Gastroesophageal sphincter (tissue), 4 donors: ENCODE measurements around the gene PLOD2. TPM values are rescaled to one million over a fixed set of nuclear protein-coding genes. Genes with fewer than 3 reads are reported as not detected.
A peak's percentile ranks its signal among the peaks of the same experiment; 100 is the strongest.

Experiments used
- ATAC-seq: fragments of 150-250 bp; one replicate; pipeline ENCODE4 v1.9.1; 2016; ENCODE audit warnings: mild to moderate bottlenecking, moderate library complexity
- H3K27ac ChIP-seq, 4 donors: fragments of 200-600 bp; sonication (generic) in 3 of 4; 1 replicate in 3 of 4; 2 replicates in 1 of 4; pipeline ENCODE4 v1.5.1; 2016 to 2019
- H3K27me3 ChIP-seq: fragments of 200-600 bp; sonication (generic); one replicate; pipeline ENCODE4 v1.5.1; 2019
- H3K36me3 ChIP-seq, 2 donors: fragments of 200-600 bp; sonication (generic); one replicate each; pipeline ENCODE4 v1.5.1; 2019; ENCODE audit warnings: control low read depth in 1 of 2
- H3K4me1 ChIP-seq, 3 donors: fragments of 200-600 bp; sonication (generic); 1 replicate in 2 of 3; 2 replicates in 1 of 3; pipeline ENCODE4 v1.5.1; 2016 to 2019; ENCODE audit warnings: control low read depth in 2 of 3
- H3K4me3 ChIP-seq, 2 donors: fragments of 200-600 bp; sonication (generic); one replicate each; pipeline ENCODE4 v1.5.1; 2019; ENCODE audit warnings: mild to moderate bottlenecking in 1 of 2, moderate library complexity in 1 of 2
- H3K9me3 ChIP-seq, 3 donors: fragments of 200-600 bp; sonication (generic); one replicate each; pipeline ENCODE4 v1.5.1; 2017 to 2019; ENCODE audit warnings: control low read depth in 2 of 3
- EP300 ChIP-seq: sonication (generic); formaldehyde crosslinking; IDR thresholded peaks from one replicate; pipeline ENCODE4 v1.6.1; 2017; ENCODE audit warnings: antibody characterized with exemption, mild to moderate bottlenecking
- POLR2A ChIP-seq, 2 donors: fragments of 450-650 bp; IDR thresholded peaks; one replicate each; pipeline ENCODE4 v1.6.1; 2017; ENCODE audit warnings: antibody characterized with exemption in 2 of 2, mild to moderate bottlenecking in 2 of 2, moderate library complexity in 1 of 2
- POLR2AphosphoS5 ChIP-seq: sonication (generic); formaldehyde crosslinking; IDR thresholded peaks from one replicate; pipeline ENCODE4 v1.6.1; 2017; ENCODE audit warnings: antibody characterized with exemption
- WGBS, 2 donors: methylation state at CpG; one replicate each; pipeline ENCODE4 v1.1.5; 2018; ENCODE audit warnings: low coverage in 1 of 2; 5-methylcytosine and 5-hydroxymethylcytosine counted together
- total RNA-seq, 4 donors: library from RNA; depleted of rRNA; stranded (reverse); fragments of >200 nt; gene quantifications; one replicate each; pipeline ENCODE4 v1.1.0, GENCODE V29; 2016
- TF ChIP-seq, protein P1 (sequence below), 4 experiments: fragments of 200-600 bp in 2 of 4; fragments of 450-650 bp in 2 of 4; sonication (generic) in 1 of 4; IDR thresholded peaks; one replicate each; pipeline ENCODE4 v1.5.1; 2017 to 2019; ENCODE audit warnings: antibody characterized with exemption in 4 of 4, mild to moderate bottlenecking in 2 of 4, moderate library complexity in 2 of 4

The PLOD2 gene
- total RNA-seq, 4 donors from 2014 or later: 55.1 to 100 (median 89.2) TPM

DNA sequence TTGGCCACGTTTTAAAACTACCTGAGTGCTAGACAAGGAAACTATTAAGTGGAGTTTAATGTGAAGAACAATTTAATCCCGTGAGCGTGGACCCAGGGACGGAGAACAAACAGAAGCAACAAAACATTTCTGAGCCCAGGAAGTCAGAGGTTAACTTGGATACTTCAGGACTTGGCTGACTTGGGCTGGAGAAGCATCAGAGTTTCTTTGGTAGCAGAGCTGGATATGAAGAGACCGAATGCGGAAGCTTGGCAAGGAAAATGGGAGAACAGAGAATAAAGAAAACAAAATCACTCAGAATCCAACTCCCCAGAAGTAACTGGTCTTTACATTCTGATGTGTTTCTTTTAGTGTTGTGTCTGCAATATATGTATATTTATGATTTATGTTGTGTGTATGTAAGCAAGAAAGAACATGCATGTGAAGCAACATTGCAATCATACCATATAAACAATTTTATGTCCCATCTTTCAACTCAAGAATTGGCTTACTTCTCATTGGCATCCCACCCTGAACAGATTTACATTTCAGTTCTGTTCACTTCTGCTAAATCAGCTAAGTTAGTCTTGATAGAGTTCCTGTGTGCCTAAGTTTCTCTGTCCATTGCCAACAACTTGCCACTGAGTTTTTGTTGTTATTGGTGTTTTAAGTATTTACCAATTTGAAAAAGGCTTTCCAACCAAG is 17.2 kb upstream of the PLOD2 start:
- H3K4me3 ChIP-seq: no peak overlapping the region
- H3K9me3 ChIP-seq: no peaks in the 10 kb centered on the region
- TF ChIP-seq POLR2AphosphoS5 (no peak), EP300 (no peak), POLR2A (IDR thresholded peaks at IDR 0.05) (no peak)
- TF ChIP-seq, protein P1, sequence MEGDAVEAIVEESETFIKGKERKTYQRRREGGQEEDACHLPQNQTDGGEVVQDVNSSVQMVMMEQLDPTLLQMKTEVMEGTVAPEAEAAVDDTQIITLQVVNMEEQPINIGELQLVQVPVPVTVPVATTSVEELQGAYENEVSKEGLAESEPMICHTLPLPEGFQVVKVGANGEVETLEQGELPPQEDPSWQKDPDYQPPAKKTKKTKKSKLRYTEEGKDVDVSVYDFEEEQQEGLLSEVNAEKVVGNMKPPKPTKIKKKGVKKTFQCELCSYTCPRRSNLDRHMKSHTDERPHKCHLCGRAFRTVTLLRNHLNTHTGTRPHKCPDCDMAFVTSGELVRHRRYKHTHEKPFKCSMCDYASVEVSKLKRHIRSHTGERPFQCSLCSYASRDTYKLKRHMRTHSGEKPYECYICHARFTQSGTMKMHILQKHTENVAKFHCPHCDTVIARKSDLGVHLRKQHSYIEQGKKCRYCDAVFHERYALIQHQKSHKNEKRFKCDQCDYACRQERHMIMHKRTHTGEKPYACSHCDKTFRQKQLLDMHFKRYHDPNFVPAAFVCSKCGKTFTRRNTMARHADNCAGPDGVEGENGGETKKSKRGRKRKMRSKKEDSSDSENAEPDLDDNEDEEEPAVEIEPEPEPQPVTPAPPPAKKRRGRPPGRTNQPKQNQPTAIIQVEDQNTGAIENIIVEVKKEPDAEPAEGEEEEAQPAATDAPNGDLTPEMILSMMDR (IDR thresholded peaks at IDR 0.05): no peak
- peak overlapping the region in 1 of 4 donors; percentile 20 for H3K27ac ChIP-seq
- WGBS, 2 donors: 33 to 64% methylated on average over 5 to 6 of the region's 6 CpGs
- no peak for ATAC-seq
- peaks cover 0 to 4% of the 10 kb centered on the region in 2 donors for H3K36me3 ChIP-seq
- H3K4me1 ChIP-seq: peaks cover 0 to 10% (median 0%) of the 10 kb centered on the region in 3 donors
- H3K27me3 ChIP-seq: no peaks in the 10 kb centered on the region

DNA sequence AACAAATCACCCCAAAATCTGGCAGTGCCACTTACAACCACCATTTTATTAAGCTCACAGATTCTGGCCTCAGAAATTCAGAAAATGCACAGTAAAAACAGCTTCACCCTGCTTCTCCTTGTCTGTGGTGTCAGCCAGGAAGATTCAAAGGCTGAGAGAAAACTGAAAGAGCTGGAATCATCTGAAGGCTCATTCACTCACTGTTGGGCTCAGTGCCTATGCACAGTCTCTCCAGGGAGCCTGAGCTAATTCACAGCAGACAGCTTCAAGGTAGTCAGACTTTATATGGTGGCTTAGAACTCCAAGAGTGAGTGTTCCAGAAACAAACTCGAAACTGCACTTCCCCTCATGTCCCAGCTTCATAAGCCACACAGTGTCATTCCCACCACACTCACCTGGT is 16.5 kb upstream of the PLOD2 start:
- H3K9me3 ChIP-seq: no peaks in the 10 kb centered on the region
- H3K36me3 ChIP-seq: peaks cover 0 to 9% of the 10 kb centered on the region in 2 donors
- no peak for ATAC-seq
- no peaks in the 10 kb centered on the region for H3K27me3 ChIP-seq
- peak overlapping the region in 1 of 4 donors; percentile 20 for H3K27ac ChIP-seq
- H3K4me3 ChIP-seq: no peak overlapping the region
- H3K4me1 ChIP-seq: peaks cover 0 to 10% (median 0%) of the 10 kb centered on the region in 3 donors
- TF ChIP-seq POLR2A (IDR thresholded peaks at IDR 0.05) (no peak), POLR2AphosphoS5 (no peak), EP300 (no peak)
- TF ChIP-seq, protein P1 (IDR thresholded peaks at IDR 0.05): no peak
- WGBS, 2 donors: no CpG with 5 or more reads among the region's 1 CpG

DNA sequence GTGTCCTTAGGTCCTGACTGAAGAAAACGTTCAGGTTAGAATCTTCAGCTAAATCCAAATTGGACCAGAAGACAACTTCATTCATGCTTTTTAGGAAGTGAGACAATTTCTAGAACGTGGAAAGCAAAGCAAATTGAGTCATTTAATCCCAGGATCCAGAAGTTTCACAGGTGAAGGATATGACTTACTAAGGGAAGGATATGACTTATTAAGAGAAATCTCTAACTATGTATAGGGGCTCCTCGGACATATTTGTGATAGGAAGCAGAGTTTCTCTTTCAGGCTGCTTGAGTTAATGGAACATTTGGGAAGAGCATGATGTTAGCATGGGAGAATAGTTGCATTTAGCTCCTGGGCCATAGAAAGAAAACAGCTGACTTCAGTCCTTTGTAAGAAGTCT is 16.1 kb upstream of the PLOD2 start:
- ATAC-seq: no peak
- TF ChIP-seq POLR2AphosphoS5 (no peak), POLR2A (IDR thresholded peaks at IDR 0.05) (no peak), EP300 (no peak)
- TF ChIP-seq, protein P1 (IDR thresholded peaks at IDR 0.05): no peak
- Histone ChIP-seq H3K9me3 (no peaks in the 10 kb centered on the region), H3K27ac (peak overlapping the region in 1 of 4 donors; percentile 20), H3K4me1 (peaks cover 0 to 10% (median 0%) of the 10 kb centered on the region in 3 donors), H3K36me3 (peaks cover 0 to 9% of the 10 kb centered on the region in 2 donors), H3K27me3 (no peaks in the 10 kb centered on the region), H3K4me3 (no peak overlapping the region)
- 65 to 91% methylated on average over 1 to 3 of the region's 3 CpGs for WGBS, 2 donors

DNA sequence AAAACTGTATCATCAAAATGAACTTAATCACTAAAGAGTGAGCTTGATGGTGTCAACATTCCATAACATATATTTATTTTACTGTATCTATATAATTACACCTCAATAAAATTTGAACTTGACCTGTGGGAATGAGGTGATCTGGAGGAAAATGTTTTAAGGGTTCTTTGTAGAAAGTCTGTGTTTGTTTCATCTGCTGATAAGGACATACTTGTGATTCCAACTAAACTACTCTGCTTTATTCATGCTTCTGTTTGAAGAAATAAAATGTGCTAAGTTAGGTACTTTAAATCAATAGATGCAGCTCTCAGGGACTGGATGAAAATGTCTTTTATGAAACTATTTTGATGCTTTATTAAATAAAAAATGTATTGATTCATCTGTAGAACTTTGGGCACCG is 11.6 kb upstream of the PLOD2 start:
- Histone ChIP-seq H3K27me3 (no peaks in the 10 kb centered on the region), H3K4me3 (no peak overlapping the region), H3K9me3 (no peaks in the 10 kb centered on the region), H3K27ac (no peak overlapping the region), H3K36me3 (peaks cover 0 to 9% of the 10 kb centered on the region in 2 donors), H3K4me1 (peaks cover 0 to 2% (median 0%) of the 10 kb centered on the region in 3 donors)
- TF ChIP-seq POLR2AphosphoS5 (no peak), EP300 (no peak), POLR2A (IDR thresholded peaks at IDR 0.05) (no peak)
- TF ChIP-seq, protein P1 (IDR thresholded peaks at IDR 0.05): no peak
- WGBS, 2 donors: 79 to 88% methylated on average over 1 of the region's 1 CpG
- ATAC-seq: no peak

DNA sequence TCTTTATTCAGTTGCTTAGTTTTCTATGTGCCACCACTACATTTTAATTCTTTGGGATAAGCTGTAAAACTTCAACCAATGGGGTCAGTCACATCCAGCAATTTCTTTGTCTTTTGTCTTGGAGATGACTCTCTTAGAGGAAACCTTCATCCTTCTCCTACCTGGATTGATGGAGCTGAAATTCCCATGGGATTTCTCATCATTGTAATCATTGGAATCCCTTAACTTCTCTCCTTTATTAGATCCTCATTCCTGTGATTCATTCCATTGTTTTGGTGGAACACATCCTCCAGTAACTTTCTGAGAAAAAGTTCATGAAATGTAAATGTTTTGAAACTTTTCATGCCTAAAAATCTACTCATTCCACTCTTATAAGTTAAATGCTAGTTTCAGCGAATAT is 9.6 kb upstream of the PLOD2 start:
- WGBS, 2 donors: 78 to 100% methylated on average over 1 of the region's 1 CpG
- peaks cover 0 to 9% of the 10 kb centered on the region in 2 donors for H3K36me3 ChIP-seq
- H3K27me3 ChIP-seq: no peaks in the 10 kb centered on the region
- TF ChIP-seq POLR2A (IDR thresholded peaks at IDR 0.05) (no peak), EP300 (no peak), POLR2AphosphoS5 (no peak)
- TF ChIP-seq, protein P1 (IDR thresholded peaks at IDR 0.05): no peak
- ATAC-seq: no peak
- H3K9me3 ChIP-seq: no peaks in the 10 kb centered on the region
- peaks cover 0 to 16% (median 4%) of the 10 kb centered on the region in 3 donors for H3K4me1 ChIP-seq
- no peak overlapping the region for H3K27ac ChIP-seq
- H3K4me3 ChIP-seq: no peak overlapping the region
